NB4 (cell line): ENCODE results near the gene DENND1A.

Experiments
- POLR2A ChIP-seq: IDR thresholded peaks from 2 replicates; pipeline ENCODE4 v1.6.1; 2011; ENCODE audit warnings: mild to moderate bottlenecking; ENCODE audit not compliant: insufficient read length; ENCODE audit errors: extremely low read depth
- TF ChIP-seq, protein P1 (sequence below): IDR thresholded peaks from one replicate; pipeline ENCODE4 v1.5.1; 2012; ENCODE audit warnings: low read depth, low read length
- TF ChIP-seq, protein P2 (sequence below): IDR thresholded peaks from 2 replicates; pipeline ENCODE4 v1.6.1; 2011; ENCODE audit warnings: low read depth, low read length

GRCh38 chr9:123680352-123680751, 249.6 kb downstream of the DENND1A start:
- TF ChIP-seq, protein P1, sequence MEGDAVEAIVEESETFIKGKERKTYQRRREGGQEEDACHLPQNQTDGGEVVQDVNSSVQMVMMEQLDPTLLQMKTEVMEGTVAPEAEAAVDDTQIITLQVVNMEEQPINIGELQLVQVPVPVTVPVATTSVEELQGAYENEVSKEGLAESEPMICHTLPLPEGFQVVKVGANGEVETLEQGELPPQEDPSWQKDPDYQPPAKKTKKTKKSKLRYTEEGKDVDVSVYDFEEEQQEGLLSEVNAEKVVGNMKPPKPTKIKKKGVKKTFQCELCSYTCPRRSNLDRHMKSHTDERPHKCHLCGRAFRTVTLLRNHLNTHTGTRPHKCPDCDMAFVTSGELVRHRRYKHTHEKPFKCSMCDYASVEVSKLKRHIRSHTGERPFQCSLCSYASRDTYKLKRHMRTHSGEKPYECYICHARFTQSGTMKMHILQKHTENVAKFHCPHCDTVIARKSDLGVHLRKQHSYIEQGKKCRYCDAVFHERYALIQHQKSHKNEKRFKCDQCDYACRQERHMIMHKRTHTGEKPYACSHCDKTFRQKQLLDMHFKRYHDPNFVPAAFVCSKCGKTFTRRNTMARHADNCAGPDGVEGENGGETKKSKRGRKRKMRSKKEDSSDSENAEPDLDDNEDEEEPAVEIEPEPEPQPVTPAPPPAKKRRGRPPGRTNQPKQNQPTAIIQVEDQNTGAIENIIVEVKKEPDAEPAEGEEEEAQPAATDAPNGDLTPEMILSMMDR, result no peak
- TF ChIP-seq POLR2A, result no peak
- TF ChIP-seq, protein P2, sequence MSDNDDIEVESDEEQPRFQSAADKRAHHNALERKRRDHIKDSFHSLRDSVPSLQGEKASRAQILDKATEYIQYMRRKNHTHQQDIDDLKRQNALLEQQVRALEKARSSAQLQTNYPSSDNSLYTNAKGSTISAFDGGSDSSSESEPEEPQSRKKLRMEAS, result no peak
